Measurements from ENCODE around the gene TGFBR3.

GRCh38 chr1:91775227-91775626 is 110.7 kb downstream of the TGFBR3 start:
- TF ChIP-seq CTCF (conservative IDR thresholded peaks at IDR 0.05; ENCODE audit: low read depth, low read length) (no peak), POLR2A (IDR thresholded peaks at IDR 0.05; ENCODE audit: low read depth, low read length) (no peak), USF2 (IDR thresholded peaks at IDR 0.05; ENCODE audit: low read depth, low read length) (no peak), RFX5 (IDR thresholded peaks at IDR 0.05; ENCODE audit: low read depth, low read length) (no peak), ELK1 (IDR thresholded peaks at IDR 0.05; ENCODE audit: borderline replicate concordance, low read depth, low read length) (no peak), MAFK (IDR thresholded peaks at IDR 0.05; ENCODE audit: low read depth, low read length) (no peak), MXI1 (IDR thresholded peaks at IDR 0.05; ENCODE audit: borderline replicate concordance, low read depth, low read length) (no peak), CEBPB (IDR thresholded peaks at IDR 0.05; ENCODE audit: low read depth, low read length) (no peak), RAD21 (IDR thresholded peaks at IDR 0.05; ENCODE audit: low read length) (no peak)
